Loucy (cell line): ENCODE data around the gene HSD17B13.

Experiments used
- H2AFZ ChIP-seq: fragments of 200-600 bp; sonication (generic); 2 replicates; pipeline ENCODE4 v1.6.0; 2016; ENCODE audit warnings: antibody characterized with exemption, mild to moderate bottlenecking, low read length, moderate library complexity
- H3F3A ChIP-seq: fragments of 200-600 bp; 2 replicates; pipeline ENCODE4 v1.6.0; 2016; ENCODE audit warnings: antibody characterized with exemption, low read depth, mild to moderate bottlenecking
- H3K27me3 ChIP-seq: fragments of 200-600 bp; sonication (generic); 2 replicates; pipeline ENCODE4 v1.6.1; 2014; ENCODE audit warnings: low read length, mild to moderate bottlenecking; ENCODE audit not compliant: insufficient read depth, poor library complexity, severe bottlenecking
- H3K36me3 ChIP-seq: fragments of 200-600 bp; sonication (generic); 2 replicates; pipeline ENCODE4 v1.6.1; 2016; ENCODE audit warnings: low read length; ENCODE audit not compliant: insufficient read depth
- H3K4me1 ChIP-seq: fragments of 200-600 bp; sonication (generic); 2 replicates; pipeline ENCODE4 v1.5.1; 2014; ENCODE audit warnings: low read length, mild to moderate bottlenecking; ENCODE audit not compliant: insufficient read depth, poor library complexity, severe bottlenecking
- H3K4me2 ChIP-seq: fragments of 200-600 bp; sonication (generic); 2 replicates; pipeline ENCODE4 v1.6.0; 2014; ENCODE audit warnings: antibody characterized with exemption, low read length, low read depth, mild to moderate bottlenecking; ENCODE audit not compliant: poor library complexity, severe bottlenecking
- H3K4me3 ChIP-seq: fragments of 200-600 bp; sonication (generic); 2 replicates; pipeline ENCODE4 v1.5.1; 2014; ENCODE audit warnings: low read length, mild to moderate bottlenecking, mixed read lengths; ENCODE audit not compliant: poor library complexity, severe bottlenecking
- H3K79me2 ChIP-seq: fragments of 200-600 bp; sonication (generic); 2 replicates; pipeline ENCODE4 v1.6.1; 2014; ENCODE audit warnings: low read length; ENCODE audit not compliant: insufficient read depth
- H3K9ac ChIP-seq: fragments of 200-600 bp; sonication (generic); 2 replicates; pipeline ENCODE4 v1.6.0; 2014; ENCODE audit warnings: mild to moderate bottlenecking, low read depth, low read length, moderate library complexity; ENCODE audit not compliant: poor library complexity, severe bottlenecking
- H3K9me2 ChIP-seq: fragments of 200-600 bp; sonication (generic); replicated peaks from 2 replicates; pipeline ENCODE4 v1.6.1; 2016; ENCODE audit warnings: low read depth, low read length, mixed read lengths
- H3K9me3 ChIP-seq: fragments of 200-600 bp; sonication (generic); 2 replicates; pipeline ENCODE4 v1.6.1; 2014; ENCODE audit warnings: mild to moderate bottlenecking, antibody characterized with exemption, low read length, low read depth; ENCODE audit not compliant: insufficient read depth
- H4K20me1 ChIP-seq: fragments of 200-600 bp; sonication (generic); 2 replicates; pipeline ENCODE4 v1.6.0; 2014; ENCODE audit warnings: antibody characterized with exemption, low read length, mild to moderate bottlenecking; ENCODE audit not compliant: insufficient read depth, poor library complexity, severe bottlenecking
- EZH2phosphoT487 ChIP-seq: fragments of 200-600 bp; IDR thresholded peaks from 2 replicates; pipeline ENCODE4 v1.6.1; 2018; ENCODE audit warnings: antibody characterized with exemption, mild to moderate bottlenecking, moderate library complexity, borderline replicate concordance
- TF ChIP-seq, protein P1 (sequence below): fragments of 200-600 bp; sonication (generic); conservative IDR thresholded peaks from 2 replicates; pipeline ENCODE4 v1.5.1; 2014; ENCODE audit warnings: mild to moderate bottlenecking, antibody characterized with exemption, low read length

Gene HSD17B13

GRCh38 chr4:87266986-87267385 is 55.7 kb downstream of the HSD17B13 start:
- Histone ChIP-seq H3K79me2 (no peaks in the 10 kb centered on the region), H3K9me3 (no peaks in the 10 kb centered on the region), H3K4me2 (no peak overlapping the region), H3F3A (no peaks in the 10 kb centered on the region), H3K4me3 (no peak overlapping the region), H3K9ac (no peak overlapping the region), H3K36me3 (no peaks in the 10 kb centered on the region), H3K9me2 (no peaks in the 10 kb centered on the region), H3K4me1 (peaks cover 14% of the 10 kb centered on the region), H4K20me1 (no peaks in the 10 kb centered on the region), H3K27me3 (no peaks in the 10 kb centered on the region), H2AFZ (no peak overlapping the region)
- TF ChIP-seq EZH2phosphoT487 = no peak
- TF ChIP-seq, protein P1, sequence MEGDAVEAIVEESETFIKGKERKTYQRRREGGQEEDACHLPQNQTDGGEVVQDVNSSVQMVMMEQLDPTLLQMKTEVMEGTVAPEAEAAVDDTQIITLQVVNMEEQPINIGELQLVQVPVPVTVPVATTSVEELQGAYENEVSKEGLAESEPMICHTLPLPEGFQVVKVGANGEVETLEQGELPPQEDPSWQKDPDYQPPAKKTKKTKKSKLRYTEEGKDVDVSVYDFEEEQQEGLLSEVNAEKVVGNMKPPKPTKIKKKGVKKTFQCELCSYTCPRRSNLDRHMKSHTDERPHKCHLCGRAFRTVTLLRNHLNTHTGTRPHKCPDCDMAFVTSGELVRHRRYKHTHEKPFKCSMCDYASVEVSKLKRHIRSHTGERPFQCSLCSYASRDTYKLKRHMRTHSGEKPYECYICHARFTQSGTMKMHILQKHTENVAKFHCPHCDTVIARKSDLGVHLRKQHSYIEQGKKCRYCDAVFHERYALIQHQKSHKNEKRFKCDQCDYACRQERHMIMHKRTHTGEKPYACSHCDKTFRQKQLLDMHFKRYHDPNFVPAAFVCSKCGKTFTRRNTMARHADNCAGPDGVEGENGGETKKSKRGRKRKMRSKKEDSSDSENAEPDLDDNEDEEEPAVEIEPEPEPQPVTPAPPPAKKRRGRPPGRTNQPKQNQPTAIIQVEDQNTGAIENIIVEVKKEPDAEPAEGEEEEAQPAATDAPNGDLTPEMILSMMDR = no peak

- no peak for TF ChIP-seq EZH2phosphoT487
- TF ChIP-seq, protein P1 = no peak
- no peak overlapping the region for H3K9ac ChIP-seq
- no peaks in the 10 kb centered on the region for H3K9me2 ChIP-seq
- no peaks in the 10 kb centered on the region for H3K27me3 ChIP-seq
- H3K4me2 ChIP-seq = no peak overlapping the region
- H3K4me1 ChIP-seq = peaks cover 14% of the 10 kb centered on the region
- no peaks in the 10 kb centered on the region for H3F3A ChIP-seq
- H3K79me2 ChIP-seq = no peaks in the 10 kb centered on the region
- no peak overlapping the region for H2AFZ ChIP-seq
- H3K4me3 ChIP-seq = no peak overlapping the region
- H4K20me1 ChIP-seq = no peaks in the 10 kb centered on the region
- H3K9me3 ChIP-seq = no peaks in the 10 kb centered on the region
- no peaks in the 10 kb centered on the region for H3K36me3 ChIP-seq
Observed at GRCh38 chr4:87262886-87263285, 59.8 kb downstream of the HSD17B13 start.

DNA sequence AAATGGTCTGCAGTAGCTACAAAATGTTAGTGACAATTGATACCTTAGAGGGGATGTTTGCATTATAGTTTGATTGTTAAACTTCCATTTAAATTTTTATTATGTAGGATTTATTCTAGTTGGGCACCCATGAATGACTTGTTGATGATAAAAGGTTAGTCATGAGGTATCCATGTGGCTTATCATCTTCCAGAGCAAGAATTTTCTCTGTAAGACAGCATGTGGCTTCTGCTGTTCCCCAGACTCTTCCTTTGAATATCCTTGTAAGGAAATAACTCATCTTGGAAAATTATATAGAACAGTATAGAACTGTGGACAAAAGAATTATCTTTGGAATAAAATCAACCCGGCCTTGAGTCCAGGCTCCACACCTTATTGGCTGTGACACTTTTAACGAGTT is 62.2 kb downstream of the HSD17B13 start:
- Histone ChIP-seq H3K4me1 (peaks cover 14% of the 10 kb centered on the region), H3K79me2 (no peaks in the 10 kb centered on the region), H3K9me2 (no peaks in the 10 kb centered on the region), H3F3A (no peaks in the 10 kb centered on the region), H3K36me3 (no peaks in the 10 kb centered on the region), H2AFZ (no peak overlapping the region), H3K9me3 (no peaks in the 10 kb centered on the region; the same call in 1 of the 2 replicates), H3K9ac (no peak overlapping the region), H3K4me2 (no peak overlapping the region), H4K20me1 (no peaks in the 10 kb centered on the region), H3K27me3 (no peaks in the 10 kb centered on the region), H3K4me3 (no peak overlapping the region)
- TF ChIP-seq EZH2phosphoT487 = no peak
- TF ChIP-seq, protein P1 = no peak
